Measurements from ENCODE around the gene SPDL1.

SPDL1 gene

GRCh38 chr5:169628892-169629291, 45.3 kb downstream of the SPDL1 start:
- in situ Hi-C loops (cut with MboI; ENCODE audit: low sequenced_read_pairs): no loop called here

- in situ Hi-C loops (cut with MboI; ENCODE audit: low sequenced_read_pairs): no loop called here
These were observed 46.4 kb downstream of the SPDL1 start for GRCh38 chr5:169629847-169630548.

GRCh38 chr5:169631360-169631759, 47.8 kb downstream of the SPDL1 start:
- in situ Hi-C loops (cut with MboI; ENCODE audit: low sequenced_read_pairs): no loop called here

- in situ Hi-C loops (cut with MboI; ENCODE audit: low sequenced_read_pairs): no loop called here
These were observed 49.4 kb downstream of the SPDL1 start for GRCh38 chr5:169632946-169633345.

DNA sequence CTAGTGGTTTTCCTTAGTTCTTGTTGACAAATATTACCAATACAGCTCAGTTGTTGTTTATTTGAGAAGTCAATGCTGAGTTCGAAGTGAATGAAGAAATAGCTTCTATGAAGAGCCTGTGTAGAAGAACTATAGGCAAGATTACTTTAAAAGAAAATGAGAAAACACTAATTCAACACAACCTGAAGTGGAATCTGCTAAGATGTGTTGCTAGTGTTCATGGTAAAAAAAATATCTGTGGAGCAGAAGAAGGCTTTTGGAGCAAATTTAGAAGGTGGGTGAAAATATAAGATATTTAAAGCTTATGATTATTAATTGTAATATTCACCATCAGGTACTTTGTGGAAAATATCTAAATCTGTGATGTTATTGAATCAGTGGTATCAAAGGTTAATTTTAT, 51.0 kb downstream of the SPDL1 start:
- in situ Hi-C loops (cut with MboI; ENCODE audit: low sequenced_read_pairs): no loop called here

DNA sequence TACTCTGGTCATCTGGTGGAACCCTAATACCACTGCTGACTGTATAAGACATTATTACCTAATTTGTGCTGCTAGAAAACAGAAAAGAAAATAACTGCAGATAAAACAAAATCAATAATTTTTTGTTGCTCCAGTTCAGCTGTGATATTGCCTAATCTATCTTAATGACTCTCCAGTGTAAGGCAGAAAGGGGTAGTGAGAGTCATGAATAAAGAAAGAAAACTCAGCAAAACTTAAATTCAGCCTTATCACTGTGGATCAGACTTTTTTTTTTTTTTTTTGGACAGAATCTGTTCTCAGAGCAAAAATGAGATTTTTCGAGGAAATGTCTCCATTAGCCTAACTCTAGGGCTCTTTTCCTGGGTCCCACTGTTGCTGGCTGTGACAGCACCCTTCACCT, 52.4 kb downstream of the SPDL1 start:
- in situ Hi-C loops (cut with MboI; ENCODE audit: low sequenced_read_pairs): no loop called here

DNA sequence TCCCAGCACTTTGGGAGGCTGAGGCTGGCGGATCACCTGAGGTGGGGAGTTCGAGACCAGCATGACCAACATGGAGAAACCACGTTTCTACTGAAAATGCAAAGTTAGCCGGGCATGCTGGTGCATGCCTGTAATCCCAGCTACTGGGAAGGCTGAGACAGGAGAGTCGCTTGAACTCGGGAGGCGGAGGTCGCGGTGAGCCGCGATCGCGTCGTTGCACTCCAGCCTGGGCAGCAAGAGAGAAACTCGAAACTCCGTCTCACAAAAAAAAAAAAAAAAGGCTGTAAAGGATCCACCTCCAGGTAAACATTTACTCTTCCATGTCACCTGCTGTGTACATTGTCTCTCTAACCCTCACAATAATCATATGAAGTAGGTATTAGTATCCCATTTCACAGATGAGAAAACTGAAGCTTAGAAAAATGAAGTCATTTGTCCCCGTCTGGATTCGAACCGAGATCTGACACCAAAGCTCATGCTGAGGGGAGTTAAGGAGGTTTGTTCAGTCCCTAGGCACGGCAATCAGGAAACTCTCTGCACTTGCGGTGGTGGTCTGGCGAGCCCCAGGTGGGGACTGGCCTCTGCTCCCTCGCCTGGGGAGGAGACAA, 53.0 kb downstream of the SPDL1 start:
- in situ Hi-C loops (cut with MboI; ENCODE audit: low sequenced_read_pairs): no loop called here

- in situ Hi-C loops (cut with MboI; ENCODE audit: low sequenced_read_pairs): no loop called here
These were observed 53.5 kb downstream of the SPDL1 start, which contains the start of gene DOCK2 for GRCh38 chr5:169637085-169637548. TSS of gene DOCK2 (plus strand) at chr5:169637275. CDS start at chr5:169637327, 52 bp downstream.

- in situ Hi-C loops (cut with MboI; ENCODE audit: low sequenced_read_pairs): no loop called here
These were observed 54.1 kb downstream of the SPDL1 start for GRCh38 chr5:169637549-169638121.

- in situ Hi-C loops (cut with MboI; ENCODE audit: low sequenced_read_pairs): no loop called here
These were observed 57.7 kb downstream of the SPDL1 start for GRCh38 chr5:169641253-169641652.

- in situ Hi-C loops (cut with MboI; ENCODE audit: low sequenced_read_pairs): no loop called here
These were observed 63.3 kb downstream of the SPDL1 start for GRCh38 chr5:169646856-169647255.

DNA sequence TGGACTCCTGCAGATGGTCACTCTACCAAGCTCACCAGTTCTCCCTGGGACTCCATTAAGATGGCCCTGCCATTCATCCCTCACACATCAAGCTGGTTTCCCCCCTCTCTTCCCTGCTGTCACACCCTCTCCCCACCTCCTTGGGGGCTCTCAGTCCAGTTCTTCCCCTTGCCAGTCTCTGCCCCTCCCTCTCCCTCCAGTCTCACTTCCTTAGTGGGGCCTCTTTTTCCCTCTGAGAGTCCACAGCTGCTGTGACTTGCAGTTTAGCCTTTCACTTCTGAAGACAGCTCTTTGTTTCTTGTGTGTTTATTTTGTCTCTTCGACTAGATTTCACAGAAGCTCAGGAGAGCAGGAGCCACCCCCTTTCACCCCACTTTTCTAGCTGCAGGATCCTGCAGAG, 64.0 kb downstream of the SPDL1 start:
- in situ Hi-C loops (cut with MboI; ENCODE audit: low sequenced_read_pairs): no loop called here

GRCh38 chr5:169648725-169649310, 65.2 kb downstream of the SPDL1 start:
- in situ Hi-C loops (cut with MboI; ENCODE audit: low sequenced_read_pairs): no loop called here

DNA sequence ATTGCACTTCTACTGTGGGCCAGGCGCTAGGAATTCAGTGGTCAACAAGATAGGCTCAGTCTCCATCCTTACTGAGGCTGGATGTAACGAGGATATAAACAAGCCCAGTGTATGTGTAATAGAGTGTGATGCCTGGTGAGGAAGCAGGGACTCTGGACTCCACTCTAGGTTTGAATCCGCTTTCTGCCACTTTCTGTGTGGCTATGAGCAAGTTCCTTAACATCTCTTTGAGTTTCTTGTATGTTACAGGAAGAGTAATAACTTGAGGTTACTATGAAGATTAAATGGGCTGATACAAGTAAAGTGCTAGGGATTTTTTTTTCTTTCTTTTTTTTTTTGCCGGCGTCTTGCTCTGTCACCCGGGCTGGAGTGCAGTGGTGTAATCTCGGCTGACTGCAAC, 65.9 kb downstream of the SPDL1 start:
- in situ Hi-C loops (cut with MboI; ENCODE audit: low sequenced_read_pairs): no loop called here

DNA sequence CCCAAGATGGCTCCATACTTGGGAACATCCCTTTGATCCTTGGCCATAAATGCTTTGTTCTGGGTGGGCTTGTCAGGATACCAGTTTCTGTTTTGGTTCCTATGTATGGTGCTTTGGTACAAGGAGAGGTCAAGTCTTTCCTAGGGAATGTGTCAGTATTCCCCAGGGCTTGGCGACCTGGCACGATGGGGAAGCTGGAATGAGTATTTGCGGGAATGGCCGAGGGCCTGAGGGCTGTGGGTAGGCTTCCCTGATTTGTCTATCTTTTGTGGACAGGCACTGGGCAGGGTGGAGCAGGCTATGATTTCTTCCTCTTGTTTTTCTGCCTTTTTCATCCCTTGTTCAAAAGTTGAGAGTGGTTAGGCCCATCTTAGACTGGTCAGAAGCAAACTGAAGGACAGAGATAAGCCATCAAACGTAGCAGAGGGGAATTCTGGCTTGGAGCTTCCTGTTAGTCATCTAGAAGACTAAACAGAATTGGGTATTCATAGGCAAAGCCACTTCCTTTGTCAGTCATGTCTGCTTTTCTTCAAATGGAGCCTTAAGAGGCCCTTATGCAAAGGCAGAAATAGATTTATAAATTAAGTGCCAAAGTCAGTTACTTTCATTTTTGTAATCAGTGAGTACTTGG, 67.2 kb downstream of the SPDL1 start:
- in situ Hi-C loops (cut with MboI; ENCODE audit: low sequenced_read_pairs): no loop called here

GRCh38 chr5:169651526-169651925, 68.0 kb downstream of the SPDL1 start:
- in situ Hi-C loops (cut with MboI; ENCODE audit: low sequenced_read_pairs): no loop called here

- in situ Hi-C loops (cut with MboI; ENCODE audit: low sequenced_read_pairs): no loop called here
These were observed 68.5 kb downstream of the SPDL1 start for GRCh38 chr5:169652057-169652456.

DNA sequence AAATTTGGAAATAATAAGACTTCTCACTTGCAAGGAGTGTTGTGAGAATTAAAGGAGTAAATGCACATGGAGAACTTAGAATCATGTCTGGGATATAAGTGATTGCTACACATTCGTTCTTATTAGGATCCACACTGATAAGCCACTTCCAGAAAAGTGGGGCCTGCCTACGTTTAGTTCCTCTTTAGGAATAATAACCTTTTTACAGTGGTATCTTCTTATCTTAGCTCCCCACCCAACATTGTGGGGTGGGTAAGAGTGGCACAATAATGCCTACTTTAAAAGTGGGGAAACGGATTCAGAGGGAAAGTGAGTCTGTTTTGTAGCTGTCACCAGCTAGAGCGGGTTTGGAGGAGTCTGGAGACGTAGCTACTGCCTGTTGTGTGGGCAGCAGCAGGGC, 69.5 kb downstream of the SPDL1 start:
- in situ Hi-C loops (cut with MboI; ENCODE audit: low sequenced_read_pairs): no loop called here

All from HL-60/S4 treated with phorbol 12-myristate 13-acetate at 8.2 ng/mL for 4 days and 3 days (cell line).